H1 (cell line): ENCODE data around the gene CASQ1. TPM values are rescaled to one million over a fixed set of nuclear protein-coding genes. Genes with fewer than 3 reads are reported as not detected.

Source experiments
- BCL11A ChIP-seq, 2 experiments: IDR thresholded peaks; one replicate each; pipeline ENCODE4 v1.6.1; 2011; ENCODE audit warnings: low read depth in 2 of 2, low read length in 2 of 2, mild to moderate bottlenecking in 2 of 2
- CTBP2 ChIP-seq: IDR thresholded peaks from 2 replicates; pipeline ENCODE4 v1.7.0; 2011; ENCODE audit warnings: borderline replicate concordance, mild to moderate bottlenecking, moderate library complexity, mixed read lengths, low read length; ENCODE audit not compliant: insufficient read depth, insufficient read length
- NRF1 ChIP-seq: IDR thresholded peaks from 2 replicates; pipeline ENCODE4 v1.6.1; 2011; ENCODE audit warnings: mild to moderate bottlenecking, low read depth, low read length, improper control_type of control experiment
- POU5F1 ChIP-seq: IDR thresholded peaks from 2 replicates; pipeline ENCODE4 v1.6.1; 2011; ENCODE audit warnings: low read depth, mild to moderate bottlenecking, low read length, moderate library complexity
- RFX5 ChIP-seq: IDR thresholded peaks from 2 replicates; pipeline ENCODE4 v1.6.1; 2011; ENCODE audit warnings: low read depth, low read length, improper control_type of control experiment, borderline replicate concordance
- SIN3A ChIP-seq, 2 experiments: IDR thresholded peaks in 1 of 2; conservative IDR thresholded peaks in 1 of 2; 2 replicates each; pipeline ENCODE4 v1.6.1; 2011 to 2012; ENCODE audit warnings: low read length in 2 of 2, improper control_type of control experiment in 1 of 2, low read depth in 1 of 2, mild to moderate bottlenecking in 1 of 2
- USF2 ChIP-seq: IDR thresholded peaks from 2 replicates; pipeline ENCODE4 v1.6.1; 2011; ENCODE audit warnings: low read length, improper control_type of control experiment
- polyA plus RNA-seq, 7 experiments: library from polyadenylated mRNA; depleted of rRNA in 3 of 7; stranded (reverse) in 5 of 7; unstranded in 2 of 7; fragments of >200 nt in 5 of 7; fragments of 200-250 nt in 2 of 7; gene quantifications; 1 replicate in 5 of 7; 2 replicates in 1 of 7; 4 replicates in 1 of 7; pipeline versions ENCODE4 v1.2.1 to v1.2.3, GENCODE V29; 2011 to 2013; ENCODE audit warnings: missing spikeins in 2 of 7, mixed read lengths in 2 of 7
- total RNA-seq: library from RNA; stranded (reverse); fragmentation: NEBNext Ultra II Directional; extraction: Animal tissue kit (Norgen Biotek cat#: 25700); gene quantifications from 2 replicates; pipeline ENCODE4 v1.2.1, GENCODE V29; 2021

CASQ1 gene
- total and polyA plus RNA-seq, 2 of the 8 experiments (the other 6 are each of a cell fraction or from before 2014, with no cell fraction given): 0.80 to 1.3 TPM

GRCh38 chr1:160193832-160194736 is 3.7 kb downstream of the CASQ1 start (continued):
- TF ChIP-seq SIN3A (conservative IDR thresholded peaks at IDR 0.05 in 1 of 2, IDR thresholded peaks at IDR 0.05 in 1 of 2; ENCODE audit: low read depth in 1 of 2, low read length in 2 of 2) (no peak), CTBP2 (no peak), USF2 (no peak), POU5F1 (no peak), RFX5 (no peak), BCL11A (IDR thresholded peaks at IDR 0.05; ENCODE audit: low read depth in 2 of 2, low read length in 2 of 2) (no peak), NRF1 (no peak)
